A549 (cell line): ENCODE measurements around the gene UXT. TPM values are rescaled to one million over a fixed set of nuclear protein-coding genes. Genes with fewer than 3 reads are reported as not detected.

Experiments
- ATAC-seq, 2 experiments: fragments of 200-7000 bp in 1 of 2; fragments of >200 bp in 1 of 2; cut with Nextera tagmentation in 1 of 2; cut with Tn5 transposase in 1 of 2; 3 replicates each; pipeline versions ENCODE4 v1.8.0 to v1.9.1; 2018 to 2020; ENCODE audit warnings: mild to moderate bottlenecking in 1 of 2, moderate library complexity in 1 of 2
- CTCF ChIA-PET: fragments of 300-600 bp; sonication (Branson Sonifier 250); formaldehyde crosslinking; extraction: SDS; loops from one replicate; lab custom pipeline; 2021; ENCODE audit warnings: antibody characterized with exemption, inconsistent platforms; lab: Yijun Ruan, JAX
- POLR2A ChIA-PET: fragments of 350-600 bp; formaldehyde crosslinking; extraction: SDS; loops from one replicate; lab custom pipeline; 2021; ENCODE audit warnings: antibody characterized with exemption, inconsistent platforms; lab: Yijun Ruan, JAX
- DNase-seq, 2 experiments: peaks; one replicate each; pipeline versions ENCODE4 v3.0.0 to v3.0.0-alpha.2; 2011 to 2016; ENCODE audit warnings: low read depth in 1 of 2, low spot score in 1 of 2
- FAIRE-seq: peaks from 2 replicates; lab custom pipeline; 2011; peaks lifted over from hg19 to GRCh38; lab: Jason Lieb, UNC
- H3K27ac ChIP-seq, 2 experiments: fragments of >200 bp; sonication (Bioruptor Twin); formaldehyde crosslinking; 3 replicates each; pipeline ENCODE4 v1.5.1; 2016 to 2017
- H3K4me1 ChIP-seq: fragments of >200 bp; sonication (Bioruptor Twin); formaldehyde crosslinking; 3 replicates; pipeline ENCODE4 v1.6.1; 2016
- H3K4me2 ChIP-seq: fragments of >200 bp; sonication (Bioruptor Twin); formaldehyde crosslinking; 3 replicates; pipeline ENCODE4 v1.6.1; 2016
- H3K4me3 ChIP-seq: fragments of >200 bp; sonication (Bioruptor Twin); formaldehyde crosslinking; 3 replicates; pipeline ENCODE4 v1.5.1; 2016
- H3K9me3 ChIP-seq: fragments of >200 bp; sonication (Bioruptor Twin); formaldehyde crosslinking; 3 replicates; pipeline ENCODE4 v1.6.1; 2016
- ATOH8 ChIP-seq: fragments of 250-450 bp; sonication (Bioruptor Pico); IDR thresholded peaks from 2 replicates; pipeline ENCODE4 v1.5.0; 2020; ENCODE audit warnings: low read depth, mild to moderate bottlenecking, moderate library complexity
- CBX2 ChIP-seq: fragments of 200-600 bp; sonication (generic); IDR thresholded peaks from 2 replicates; pipeline ENCODE4 v1.6.1; 2016; ENCODE audit warnings: low read depth, mild to moderate bottlenecking, borderline replicate concordance
- ELK1 ChIP-seq: fragments of 150-350 bp; IDR thresholded peaks from 2 replicates; pipeline ENCODE4 v1.6.1; 2014; ENCODE audit warnings: low read depth, mild to moderate bottlenecking, low read length
- GATA3 ChIP-seq: IDR thresholded peaks from 2 replicates; pipeline ENCODE4 v1.6.1; 2012; ENCODE audit warnings: borderline replicate concordance
- HMGXB4 ChIP-seq: fragments of 250-450 bp; sonication (Bioruptor Pico); IDR thresholded peaks from 2 replicates; pipeline ENCODE4 v1.5.0; 2021; ENCODE audit warnings: mild to moderate bottlenecking, moderate library complexity, borderline replicate concordance
- HOXA7 ChIP-seq: fragments of 250-450 bp; sonication (Bioruptor Pico); IDR thresholded peaks from 2 replicates; pipeline ENCODE4 v1.5.0; 2020; ENCODE audit warnings: mild to moderate bottlenecking, moderate library complexity
- HOXB13 ChIP-seq: fragments of 250-450 bp; sonication (Bioruptor Pico); IDR thresholded peaks from 2 replicates; pipeline ENCODE4 v1.5.0; 2020; ENCODE audit warnings: low read depth, mild to moderate bottlenecking, moderate library complexity
- HOXB5 ChIP-seq: fragments of 250-450 bp; sonication (Bioruptor Pico); IDR thresholded peaks from 2 replicates; pipeline ENCODE4 v1.5.0; 2020; ENCODE audit warnings: mild to moderate bottlenecking, moderate library complexity
- JUN ChIP-seq, 2 experiments: fragments of >200 bp; sonication (Bioruptor Twin); formaldehyde crosslinking; IDR thresholded peaks; 2 replicates in 1 of 2; 3 replicates in 1 of 2; pipeline ENCODE4 v1.6.1; 2016 to 2017
- JUNB ChIP-seq: fragments of >200 bp; sonication (Bioruptor Twin); formaldehyde crosslinking; IDR thresholded peaks from 2 replicates; pipeline ENCODE4 v1.6.1; 2016
- KDM1A ChIP-seq: fragments of 200-600 bp; sonication (generic); IDR thresholded peaks from 2 replicates; pipeline ENCODE4 v1.6.1; 2016; ENCODE audit warnings: low read depth, mild to moderate bottlenecking
- MAZ ChIP-seq: fragments of 150-350 bp; IDR thresholded peaks from 2 replicates; pipeline ENCODE4 v1.6.1; 2014; ENCODE audit warnings: antibody characterized with exemption, low read depth, low read length, borderline replicate concordance
- NPAS2 ChIP-seq: fragments of 250-450 bp; sonication (Bioruptor Pico); IDR thresholded peaks from 2 replicates; pipeline ENCODE4 v1.8.0; 2022; ENCODE audit warnings: mild to moderate bottlenecking, moderate library complexity, borderline replicate concordance
- POLR2A ChIP-seq: IDR thresholded peaks from 2 replicates; pipeline ENCODE4 v1.6.1; 2012; ENCODE audit warnings: mild to moderate bottlenecking, low read length
- RARB ChIP-seq: fragments of 250-450 bp; sonication (Bioruptor Pico); IDR thresholded peaks from 2 replicates; pipeline ENCODE4 v1.8.0; 2021; ENCODE audit warnings: mild to moderate bottlenecking, moderate library complexity
- RCOR1 ChIP-seq: fragments of 150-350 bp; IDR thresholded peaks from 2 replicates; pipeline ENCODE4 v1.6.1; 2014; ENCODE audit warnings: antibody characterized with exemption, low read length, low read depth
- SREBF2 ChIP-seq: fragments of 450-650 bp; IDR thresholded peaks from 2 replicates; pipeline ENCODE4 v1.6.1; 2014; ENCODE audit warnings: mild to moderate bottlenecking, moderate library complexity
- ZNF302 ChIP-seq: fragments of 250-450 bp; sonication (Bioruptor Pico); IDR thresholded peaks from 2 replicates; pipeline ENCODE4 v1.9.0; 2021; ENCODE audit warnings: inconsistent platforms, mild to moderate bottlenecking, moderate library complexity
- ZSCAN20 ChIP-seq: fragments of 250-450 bp; sonication (Bioruptor Pico); IDR thresholded peaks from 2 replicates; pipeline ENCODE4 v1.8.0; 2022; ENCODE audit warnings: mild to moderate bottlenecking, moderate library complexity
- WGBS: methylation state at CpG from one replicate; pipeline ENCODE4 v1.1.6; 2017; ENCODE audit errors: missing lambda C conversion rate; 5-methylcytosine and 5-hydroxymethylcytosine counted together
- polyA plus RNA-seq, 4 experiments: library from polyadenylated mRNA; depleted of rRNA in 3 of 4; stranded (reverse); fragments of >200 nt; fragmentation: RNase III in 1 of 4; extraction: RNeasy Plus Mini Kit Qiagen cat#74134 plus additional on column Dnase treatment in 1 of 4; gene quantifications; 2 replicates in 3 of 4; 3 replicates in 1 of 4; pipeline ENCODE4 v1.2.3, GENCODE V29; 2011 to 2017
- TF ChIP-seq, protein P1 (sequence below): IDR thresholded peaks from 2 replicates; pipeline ENCODE4 v1.6.1; 2012; ENCODE audit warnings: low read depth, borderline replicate concordance
- TF ChIP-seq, protein P2 (sequence below): IDR thresholded peaks from 2 replicates; pipeline ENCODE4 v1.6.1; 2012
- TF ChIP-seq, protein P3 (sequence below): IDR thresholded peaks from 2 replicates; pipeline ENCODE4 v1.6.1; 2012
- TF ChIP-seq, protein P4 (sequence below): fragments of 450-650 bp; IDR thresholded peaks from 2 replicates; pipeline ENCODE4 v1.6.1; 2014; ENCODE audit warnings: antibody characterized with exemption

The UXT gene
- polyA plus RNA-seq, 2 of the 4 experiments (the other 2 are of a cell fraction): 172 to 175 TPM

- FAIRE-seq (no peak), DNase-seq (no peak), ATAC-seq (no peak)
- POLR2A ChIA-PET: interaction anchor here (0.6 kb wide), 1 partner anchor 177 kb away, joined by 3 read pairs; the partner anchor contains the start of gene ZNF81
- Histone ChIP-seq H3K9me3 (peaks cover 3% of the 10 kb centered on the region; the same call in 1 of the 3 replicates), H3K4me2 (peak overlapping the region; percentile 75), H3K4me3 (peak overlapping the region; percentile 62), H3K4me1 (peaks cover 9% of the 10 kb centered on the region), H3K27ac (peak overlapping the region; percentile 92 to 97)
- TF ChIP-seq, protein P1, sequence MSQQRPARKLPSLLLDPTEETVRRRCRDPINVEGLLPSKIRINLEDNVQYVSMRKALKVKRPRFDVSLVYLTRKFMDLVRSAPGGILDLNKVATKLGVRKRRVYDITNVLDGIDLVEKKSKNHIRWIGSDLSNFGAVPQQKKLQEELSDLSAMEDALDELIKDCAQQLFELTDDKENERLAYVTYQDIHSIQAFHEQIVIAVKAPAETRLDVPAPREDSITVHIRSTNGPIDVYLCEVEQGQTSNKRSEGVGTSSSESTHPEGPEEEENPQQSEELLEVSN: peak; percentile 99
- TF ChIP-seq HMGXB4 (CRISPR knock-in tag) (no peak), ZNF302 (CRISPR knock-in tag) (no peak)
- TF ChIP-seq, protein P2, sequence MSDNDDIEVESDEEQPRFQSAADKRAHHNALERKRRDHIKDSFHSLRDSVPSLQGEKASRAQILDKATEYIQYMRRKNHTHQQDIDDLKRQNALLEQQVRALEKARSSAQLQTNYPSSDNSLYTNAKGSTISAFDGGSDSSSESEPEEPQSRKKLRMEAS: peak; percentile 84
- TF ChIP-seq, protein P3, sequence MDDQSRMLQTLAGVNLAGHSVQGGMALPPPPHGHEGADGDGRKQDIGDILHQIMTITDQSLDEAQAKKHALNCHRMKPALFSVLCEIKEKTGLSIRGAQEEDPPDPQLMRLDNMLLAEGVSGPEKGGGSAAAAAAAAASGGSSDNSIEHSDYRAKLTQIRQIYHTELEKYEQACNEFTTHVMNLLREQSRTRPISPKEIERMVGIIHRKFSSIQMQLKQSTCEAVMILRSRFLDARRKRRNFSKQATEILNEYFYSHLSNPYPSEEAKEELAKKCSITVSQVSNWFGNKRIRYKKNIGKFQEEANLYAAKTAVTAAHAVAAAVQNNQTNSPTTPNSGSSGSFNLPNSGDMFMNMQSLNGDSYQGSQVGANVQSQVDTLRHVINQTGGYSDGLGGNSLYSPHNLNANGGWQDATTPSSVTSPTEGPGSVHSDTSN: no peak
- CTCF ChIA-PET: no interaction called here
- 17% methylated on average over 8 of the region's 8 CpGs for WGBS
Measured at GRCh38 chrX:47659421-47659726, 394 bp upstream of the UXT start.

DNA sequence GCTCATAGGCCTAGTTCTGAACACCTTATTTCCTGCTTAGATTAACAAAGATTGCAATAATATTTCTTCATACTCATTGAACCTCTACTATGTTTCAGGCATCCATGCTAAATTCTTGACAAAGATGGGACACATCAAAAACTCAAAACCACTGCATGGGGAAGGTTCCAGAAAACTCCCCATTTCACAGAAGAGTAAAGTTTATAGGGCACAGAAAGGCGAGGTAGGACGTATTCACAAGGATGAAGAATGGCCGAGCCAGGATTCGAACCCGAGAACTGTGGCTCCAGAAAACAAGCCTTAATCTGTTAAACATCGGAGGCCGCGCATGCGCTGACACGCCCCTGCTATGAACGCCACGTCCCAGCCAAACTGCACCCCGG, 688 bp downstream of the UXT start:
- ChIA-PET CTCF (no interaction called here), POLR2A (no interaction called here)
- H3K27ac ChIP-seq: peak overlapping the region; percentile 63 to 97
- 0% methylated on average over 9 of the region's 13 CpGs for WGBS
- H3K9me3 ChIP-seq: peaks cover 3% of the 10 kb centered on the region; the same call in 1 of the 3 replicates
- no peak for ATAC-seq
- DNase-seq: no peak
- peak overlapping the region; percentile 62 for H3K4me3 ChIP-seq
- FAIRE-seq: peak; percentile 94
- TF ChIP-seq SREBF2 (no peak), HOXA7 (no peak), JUN (IDR thresholded peaks at IDR 0.05) (no peak), ZSCAN20 (CRISPR knock-in tag) (no peak), KDM1A (no peak), GATA3 (no peak), HOXB13 (no peak), RCOR1 (no peak), POLR2A (no peak)
- TF ChIP-seq, protein P4, sequence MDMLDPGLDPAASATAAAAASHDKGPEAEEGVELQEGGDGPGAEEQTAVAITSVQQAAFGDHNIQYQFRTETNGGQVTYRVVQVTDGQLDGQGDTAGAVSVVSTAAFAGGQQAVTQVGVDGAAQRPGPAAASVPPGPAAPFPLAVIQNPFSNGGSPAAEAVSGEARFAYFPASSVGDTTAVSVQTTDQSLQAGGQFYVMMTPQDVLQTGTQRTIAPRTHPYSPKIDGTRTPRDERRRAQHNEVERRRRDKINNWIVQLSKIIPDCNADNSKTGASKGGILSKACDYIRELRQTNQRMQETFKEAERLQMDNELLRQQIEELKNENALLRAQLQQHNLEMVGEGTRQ: no peak
- TF ChIP-seq, protein P2: no peak
- TF ChIP-seq, all 56 proteins: peak for 0
- H3K4me1 ChIP-seq: peaks cover 9% of the 10 kb centered on the region
- H3K4me2 ChIP-seq: peak overlapping the region; percentile 75

DNA sequence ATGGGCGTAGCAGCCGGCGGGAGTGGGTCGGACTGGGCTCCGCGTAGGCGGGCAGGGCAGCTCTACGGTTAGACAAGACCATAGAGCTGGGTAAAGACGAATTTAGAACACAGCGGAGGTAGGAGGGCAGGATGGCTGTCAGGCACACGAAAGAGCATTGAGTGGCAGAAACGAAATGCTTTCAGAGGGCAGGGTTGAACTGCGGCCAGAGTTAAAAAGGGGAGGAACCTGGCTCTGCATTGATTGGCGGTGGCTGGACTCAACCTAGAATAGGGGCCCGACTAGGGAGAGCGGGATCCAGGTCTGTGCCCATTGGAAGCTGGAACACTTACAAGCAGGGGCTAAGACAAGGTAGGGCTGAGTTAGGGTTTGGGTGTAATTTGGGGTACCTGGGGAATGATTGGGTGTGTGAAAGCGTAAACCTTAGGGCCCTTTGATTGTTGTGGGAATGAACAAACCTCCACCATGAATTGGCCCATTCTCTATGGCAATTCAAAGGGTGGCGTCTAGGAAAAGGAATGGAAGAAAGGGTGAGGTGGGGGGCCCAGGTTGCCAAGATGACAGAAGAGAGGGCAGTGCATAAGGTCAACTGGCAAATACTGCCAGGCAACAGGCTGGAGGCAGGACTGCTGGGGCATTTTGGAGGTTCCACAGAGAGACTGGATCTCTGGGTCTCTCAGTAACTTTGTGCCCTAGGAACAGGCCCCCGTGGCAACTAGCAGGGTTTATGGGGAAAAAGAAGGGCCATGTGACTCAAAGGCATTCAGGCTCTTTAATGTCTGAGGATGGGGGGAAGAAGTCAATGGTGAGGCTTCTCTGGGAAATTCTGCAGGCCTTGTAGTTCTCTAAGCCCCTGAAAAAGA, 7.7 kb downstream of the UXT start:
- ATAC-seq: peak; percentile 21 to 31; a peak in 4 of 6 replicates
- CTCF ChIA-PET: interaction anchor here (1.0 kb wide), 1 partner anchor 154 kb away, joined by 3 read pairs; no protein-coding TSS in a partner anchor
- peak overlapping the region; percentile 65 to 87 for H3K27ac ChIP-seq
- TF ChIP-seq, protein P3: no peak
- TF ChIP-seq ELK1 (no peak), RARB (CRISPR knock-in tag) (no peak), GATA3 (no peak), ATOH8 (CRISPR knock-in tag) (no peak), MAZ (no peak), HOXB5 (CRISPR knock-in tag) (no peak), JUNB (no peak), NPAS2 (no peak), CBX2 (no peak)
- TF ChIP-seq, protein P2: no peak

More for the DNA sequence above, 7.7 kb downstream of the UXT start:
- no peak for DNase-seq
- FAIRE-seq: no peak
- WGBS: 16% methylated on average over 19 of the region's 19 CpGs
- POLR2A ChIA-PET: interaction anchor here (0.9 to 1.3 kb wide), 2 partner anchors 433 to 881 kb away, joined by 3 read pairs; no protein-coding TSS in a partner anchor
- peaks cover 18% of the 10 kb centered on the region for H3K4me1 ChIP-seq
- H3K9me3 ChIP-seq: no peaks in the 10 kb centered on the region
- peak overlapping the region; percentile 70 for H3K4me2 ChIP-seq
- H3K4me3 ChIP-seq: peak overlapping the region; percentile 96
